Breast epithelium (tissue), 4 donors: ENCODE measurements around the gene SUMF1. TPM values are rescaled to one million over a fixed set of nuclear protein-coding genes. Genes with fewer than 3 reads are reported as not detected.

Experiments used
- DNase-seq, 2 donors: peaks; one replicate each; pipeline ENCODE4 v3.0.0-alpha.2; 2019; ENCODE audit warnings: low spot score in 2 of 2
- H3K27ac ChIP-seq, 2 donors: fragments of 200-600 bp; sonication (generic) in 1 of 2; one replicate each; pipeline ENCODE4 v1.5.1; 2016 to 2019; ENCODE audit warnings: mild to moderate bottlenecking in 1 of 2
- H3K27me3 ChIP-seq, 2 donors: fragments of 200-600 bp; sonication (generic) in 1 of 2; one replicate each; pipeline versions ENCODE4 v1.5.1 to v1.6.0; 2017 to 2019; ENCODE audit warnings: control low read depth in 1 of 2, mild to moderate bottlenecking in 1 of 2
- H3K36me3 ChIP-seq: fragments of 200-600 bp; one replicate; pipeline ENCODE4 v1.5.1; 2019
- H3K4me1 ChIP-seq, 2 donors: fragments of 200-600 bp; sonication (generic); one replicate each; pipeline ENCODE4 v1.5.1; 2016 to 2019; ENCODE audit warnings: control low read depth in 1 of 2
- H3K4me3 ChIP-seq, 3 donors: fragments of 200-600 bp; sonication (generic); 1 replicate in 2 of 3; 2 replicates in 1 of 3; pipeline ENCODE4 v1.5.1; 2016 to 2019; ENCODE audit warnings: mild to moderate bottlenecking in 3 of 3, moderate library complexity in 2 of 3
- H3K9me3 ChIP-seq, 2 donors: fragments of 200-600 bp; sonication (generic) in 1 of 2; one replicate each; pipeline ENCODE4 v1.5.1; 2016 to 2019; ENCODE audit warnings: control low read depth in 1 of 2
- POLR2A ChIP-seq: fragments of 450-650 bp; IDR thresholded peaks from one replicate; pipeline ENCODE4 v1.6.1; 2016; ENCODE audit warnings: antibody characterized with exemption, mild to moderate bottlenecking, moderate library complexity
- POLR2AphosphoS5 ChIP-seq, 3 donors: sonication (generic); formaldehyde crosslinking; IDR thresholded peaks; one replicate each; pipeline ENCODE4 v1.6.1; 2017; ENCODE audit warnings: antibody characterized with exemption in 3 of 3
- intact Hi-C: fragments of 100-400 bp; cut with DNase I; formaldehyde crosslinking; loops from one replicate; pipeline ENCODE4 v1.15.1; 2023; ENCODE audit warnings: low total_unique reads
- total RNA-seq, 3 donors: library from RNA; depleted of rRNA; stranded (reverse); fragments of >200 nt; gene quantifications; one replicate each; pipeline ENCODE4 v1.1.0, GENCODE V29; 2016
- TF ChIP-seq, protein P1 (sequence below), 3 donors: fragments of 450-650 bp; IDR thresholded peaks; one replicate each; pipeline ENCODE4 v1.5.1; 2016 to 2017; ENCODE audit warnings: antibody characterized with exemption in 3 of 3, mild to moderate bottlenecking in 3 of 3, moderate library complexity in 3 of 3

The SUMF1 gene
- total RNA-seq, 3 donors from 2014 or later = 84.2 to 87.1 (median 84.9) TPM

DNA sequence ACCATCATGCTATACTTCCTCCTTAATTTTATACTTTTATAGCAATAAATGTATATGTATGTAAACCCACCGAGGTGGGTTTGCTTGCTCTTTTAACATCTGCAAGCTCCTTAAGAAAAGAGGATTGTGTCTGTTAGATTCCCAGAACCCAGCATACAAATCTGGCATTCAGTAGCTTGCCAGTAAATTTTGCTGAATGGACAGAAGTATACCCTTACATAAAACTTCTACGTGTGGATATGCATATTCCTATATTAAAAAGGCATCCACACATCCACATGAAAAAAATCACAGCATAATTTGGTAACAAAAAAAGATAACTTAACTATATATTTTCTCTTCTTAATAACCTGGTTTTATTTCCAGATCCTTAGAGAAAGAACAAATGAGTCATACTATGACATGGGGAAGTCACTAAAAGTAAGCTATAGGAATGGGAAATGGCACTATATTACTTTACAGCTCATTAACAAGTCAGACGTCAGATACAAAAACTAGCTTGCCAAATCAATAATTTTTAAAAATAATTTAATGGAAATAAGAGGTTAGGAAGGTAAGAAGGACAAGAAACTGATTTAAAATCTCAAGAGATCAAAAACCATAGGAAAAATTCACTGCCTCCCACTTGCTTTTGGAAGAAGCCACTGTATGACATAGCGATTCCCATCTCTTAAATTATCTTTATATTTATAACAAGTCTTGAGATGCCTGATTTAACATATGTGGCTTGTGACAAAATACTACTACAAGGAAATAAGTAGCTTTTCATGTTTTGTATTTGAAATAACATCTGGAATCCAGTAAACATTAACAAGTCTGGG, 68.7 kb downstream of the SUMF1 start:
- Histone ChIP-seq H3K27me3 (no peaks in the 10 kb centered on the region), H3K4me1 (no peaks in the 10 kb centered on the region), H3K36me3 (no peaks in the 10 kb centered on the region), H3K9me3 (no peaks in the 10 kb centered on the region), H3K4me3 (no peak overlapping the region), H3K27ac (no peak overlapping the region)
- intact Hi-C loops = no loop called here
- no peak for DNase-seq
- TF ChIP-seq, protein P1, sequence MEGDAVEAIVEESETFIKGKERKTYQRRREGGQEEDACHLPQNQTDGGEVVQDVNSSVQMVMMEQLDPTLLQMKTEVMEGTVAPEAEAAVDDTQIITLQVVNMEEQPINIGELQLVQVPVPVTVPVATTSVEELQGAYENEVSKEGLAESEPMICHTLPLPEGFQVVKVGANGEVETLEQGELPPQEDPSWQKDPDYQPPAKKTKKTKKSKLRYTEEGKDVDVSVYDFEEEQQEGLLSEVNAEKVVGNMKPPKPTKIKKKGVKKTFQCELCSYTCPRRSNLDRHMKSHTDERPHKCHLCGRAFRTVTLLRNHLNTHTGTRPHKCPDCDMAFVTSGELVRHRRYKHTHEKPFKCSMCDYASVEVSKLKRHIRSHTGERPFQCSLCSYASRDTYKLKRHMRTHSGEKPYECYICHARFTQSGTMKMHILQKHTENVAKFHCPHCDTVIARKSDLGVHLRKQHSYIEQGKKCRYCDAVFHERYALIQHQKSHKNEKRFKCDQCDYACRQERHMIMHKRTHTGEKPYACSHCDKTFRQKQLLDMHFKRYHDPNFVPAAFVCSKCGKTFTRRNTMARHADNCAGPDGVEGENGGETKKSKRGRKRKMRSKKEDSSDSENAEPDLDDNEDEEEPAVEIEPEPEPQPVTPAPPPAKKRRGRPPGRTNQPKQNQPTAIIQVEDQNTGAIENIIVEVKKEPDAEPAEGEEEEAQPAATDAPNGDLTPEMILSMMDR (IDR thresholded peaks at IDR 0.05) = no peak

DNA sequence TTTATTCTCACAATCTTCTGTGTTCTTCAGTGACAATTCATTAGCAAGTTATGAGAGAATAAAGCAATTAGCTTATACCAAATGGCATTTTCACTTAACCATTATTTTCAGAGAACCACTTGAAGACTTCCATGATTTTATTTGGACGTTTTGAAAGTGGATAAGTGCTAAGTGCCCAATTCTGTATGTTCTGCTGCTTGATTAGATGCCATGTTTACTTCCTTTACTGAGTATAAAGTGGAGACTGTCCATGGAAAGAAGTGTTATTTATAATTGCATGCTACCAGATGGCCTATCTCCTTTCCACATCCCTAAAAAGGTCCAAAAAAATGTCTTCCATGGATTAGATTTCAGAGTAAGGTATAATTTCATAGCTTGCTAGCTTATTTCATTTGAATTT, 69.6 kb downstream of the SUMF1 start:
- H3K4me3 ChIP-seq = no peak overlapping the region
- DNase-seq = no peak
- intact Hi-C loops = no loop called here
- no peaks in the 10 kb centered on the region for H3K36me3 ChIP-seq
- H3K27me3 ChIP-seq = no peaks in the 10 kb centered on the region
- no peaks in the 10 kb centered on the region for H3K9me3 ChIP-seq
- H3K4me1 ChIP-seq = no peaks in the 10 kb centered on the region
- TF ChIP-seq, protein P1 (IDR thresholded peaks at IDR 0.05) = no peak
- TF ChIP-seq POLR2AphosphoS5 (IDR thresholded peaks at IDR 0.05) = no peak
- TF ChIP-seq POLR2A = no peak
- H3K27ac ChIP-seq = no peak overlapping the region

DNA sequence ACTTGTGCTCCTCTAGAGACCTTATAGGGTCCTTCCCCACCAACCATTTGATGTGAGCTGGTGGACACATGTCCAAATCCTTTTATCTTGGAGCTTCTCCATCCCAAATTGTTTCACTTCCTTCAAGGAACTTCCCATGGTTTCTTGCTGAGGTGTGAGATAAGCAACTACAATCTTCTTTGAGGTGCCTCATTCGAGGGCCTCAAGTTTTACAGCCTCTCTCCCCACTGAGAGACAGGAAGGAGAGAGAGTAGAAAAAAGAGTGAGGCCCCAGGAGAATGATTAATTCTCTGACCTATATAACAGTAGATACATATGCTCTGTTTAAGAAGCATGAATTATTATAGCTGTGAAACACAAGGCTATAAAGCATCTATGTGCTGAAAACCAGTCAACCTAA, 70.5 kb downstream of the SUMF1 start:
- no peak overlapping the region for H3K27ac ChIP-seq
- H3K4me1 ChIP-seq = no peaks in the 10 kb centered on the region
- TF ChIP-seq, protein P1 (IDR thresholded peaks at IDR 0.05) = no peak
- TF ChIP-seq POLR2AphosphoS5 (IDR thresholded peaks at IDR 0.05) (no peak), POLR2A (no peak)
- no peak for DNase-seq
- H3K27me3 ChIP-seq = no peaks in the 10 kb centered on the region
- H3K9me3 ChIP-seq = no peaks in the 10 kb centered on the region
- intact Hi-C loops = no loop called here
- no peak overlapping the region for H3K4me3 ChIP-seq
- no peaks in the 10 kb centered on the region for H3K36me3 ChIP-seq

DNA sequence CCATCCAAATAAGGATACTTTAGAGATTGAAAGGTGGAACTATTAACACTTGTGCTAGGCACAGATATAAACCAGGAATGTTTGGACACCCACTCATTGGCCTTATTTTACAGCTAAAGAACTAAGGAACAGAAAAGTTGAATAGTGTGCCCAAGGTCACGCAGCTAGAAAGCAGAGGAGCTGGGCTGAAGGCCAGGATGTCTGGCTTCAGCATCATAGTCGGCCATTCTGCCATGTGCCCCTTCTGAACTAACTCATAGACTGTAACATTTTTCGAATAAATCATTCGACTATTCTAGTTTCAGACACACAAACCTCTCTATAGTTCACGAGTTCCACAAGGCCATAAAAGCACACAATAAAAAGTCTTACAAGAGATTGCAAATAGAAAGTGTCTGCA, 71.1 kb downstream of the SUMF1 start:
- H3K4me3 ChIP-seq = no peak overlapping the region
- no peak overlapping the region for H3K27ac ChIP-seq
- DNase-seq = no peak
- no peaks in the 10 kb centered on the region for H3K9me3 ChIP-seq
- intact Hi-C loops = no loop called here
- no peaks in the 10 kb centered on the region for H3K27me3 ChIP-seq
- H3K36me3 ChIP-seq = no peaks in the 10 kb centered on the region
- no peaks in the 10 kb centered on the region for H3K4me1 ChIP-seq
- TF ChIP-seq, protein P1 (IDR thresholded peaks at IDR 0.05) = no peak
- no peak for TF ChIP-seq POLR2AphosphoS5 (IDR thresholded peaks at IDR 0.05)
- no peak for TF ChIP-seq POLR2A

DNA sequence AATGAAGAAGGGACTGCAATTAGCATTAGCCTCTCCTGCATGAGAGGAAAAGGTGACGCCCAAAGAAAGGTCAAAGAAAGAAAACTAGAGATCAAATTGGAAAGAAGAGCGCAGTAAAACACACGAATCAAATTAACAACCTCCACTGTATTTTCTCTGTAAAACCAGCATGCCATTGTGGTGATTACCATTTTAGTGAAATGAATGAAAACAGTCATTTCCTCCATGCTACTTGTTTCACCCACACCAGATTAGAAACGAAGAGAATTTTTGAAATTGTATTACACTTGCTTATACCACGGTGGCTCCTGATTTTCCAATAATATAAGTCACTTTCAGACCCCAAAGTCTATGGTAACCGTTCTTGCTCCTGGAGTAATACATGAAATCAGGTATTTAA, 71.6 kb downstream of the SUMF1 start:
- H3K27me3 ChIP-seq = no peaks in the 10 kb centered on the region
- no peaks in the 10 kb centered on the region for H3K4me1 ChIP-seq
- no peak for DNase-seq
- no peaks in the 10 kb centered on the region for H3K9me3 ChIP-seq
- no peak overlapping the region for H3K4me3 ChIP-seq
- no peaks in the 10 kb centered on the region for H3K36me3 ChIP-seq
- TF ChIP-seq, protein P1 (IDR thresholded peaks at IDR 0.05) = no peak
- TF ChIP-seq POLR2AphosphoS5 (IDR thresholded peaks at IDR 0.05) (no peak), POLR2A (no peak)
- intact Hi-C loops = no loop called here
- H3K27ac ChIP-seq = no peak overlapping the region
